A549 (cell line): ENCODE results near the gene PRSS27. TPM values are rescaled to one million over a fixed set of nuclear protein-coding genes. Genes with fewer than 3 reads are reported as not detected.
A peak's percentile ranks its signal among the peaks of the same experiment; 100 is the strongest.

Source experiments
- ATAC-seq, 2 experiments: fragments of 200-7000 bp in 1 of 2; fragments of >200 bp in 1 of 2; cut with Nextera tagmentation in 1 of 2; cut with Tn5 transposase in 1 of 2; 3 replicates each; pipeline versions ENCODE4 v1.8.0 to v1.9.1; 2018 to 2020; ENCODE audit warnings: mild to moderate bottlenecking in 1 of 2, moderate library complexity in 1 of 2
- CTCF ChIA-PET: fragments of 300-600 bp; sonication (Branson Sonifier 250); formaldehyde crosslinking; extraction: SDS; loops from one replicate; lab custom pipeline; 2021; ENCODE audit warnings: antibody characterized with exemption, inconsistent platforms; lab: Yijun Ruan, JAX
- POLR2A ChIA-PET: fragments of 350-600 bp; formaldehyde crosslinking; extraction: SDS; loops from one replicate; lab custom pipeline; 2021; ENCODE audit warnings: antibody characterized with exemption, inconsistent platforms; lab: Yijun Ruan, JAX
- DNase-seq, 2 experiments: peaks; one replicate each; pipeline versions ENCODE4 v3.0.0 to v3.0.0-alpha.2; 2011 to 2016; ENCODE audit warnings: low read depth in 1 of 2, low spot score in 1 of 2
- FAIRE-seq: peaks from 2 replicates; lab custom pipeline; 2011; peaks lifted over from hg19 to GRCh38; lab: Jason Lieb, UNC
- H3K27ac ChIP-seq, 2 experiments: fragments of >200 bp; sonication (Bioruptor Twin); formaldehyde crosslinking; 3 replicates each; pipeline ENCODE4 v1.5.1; 2016 to 2017
- H3K4me1 ChIP-seq: fragments of >200 bp; sonication (Bioruptor Twin); formaldehyde crosslinking; 3 replicates; pipeline ENCODE4 v1.6.1; 2016
- H3K4me2 ChIP-seq: fragments of >200 bp; sonication (Bioruptor Twin); formaldehyde crosslinking; 3 replicates; pipeline ENCODE4 v1.6.1; 2016
- H3K4me3 ChIP-seq: fragments of >200 bp; sonication (Bioruptor Twin); formaldehyde crosslinking; 3 replicates; pipeline ENCODE4 v1.5.1; 2016
- H3K9me3 ChIP-seq: fragments of >200 bp; sonication (Bioruptor Twin); formaldehyde crosslinking; 3 replicates; pipeline ENCODE4 v1.6.1; 2016
- ATOH8 ChIP-seq: fragments of 250-450 bp; sonication (Bioruptor Pico); IDR thresholded peaks from 2 replicates; pipeline ENCODE4 v1.5.0; 2020; ENCODE audit warnings: low read depth, mild to moderate bottlenecking, moderate library complexity
- CHD2 ChIP-seq: fragments of 150-350 bp; IDR thresholded peaks from 2 replicates; pipeline ENCODE4 v1.6.1; 2014; ENCODE audit warnings: low read length; ENCODE audit not compliant: partially characterized antibody
- CHD4 ChIP-seq: fragments of 200-600 bp; sonication (generic); IDR thresholded peaks from 2 replicates; pipeline ENCODE4 v1.6.1; 2016; ENCODE audit warnings: antibody characterized with exemption, mild to moderate bottlenecking, borderline replicate concordance
- EP300 ChIP-seq, 2 experiments: fragments of >200 bp; sonication (Bioruptor Twin); formaldehyde crosslinking; IDR thresholded peaks; 2 replicates in 1 of 2; 3 replicates in 1 of 2; pipeline ENCODE4 v1.6.1; 2016 to 2017
- GATA3 ChIP-seq: IDR thresholded peaks from 2 replicates; pipeline ENCODE4 v1.6.1; 2012; ENCODE audit warnings: borderline replicate concordance
- HDAC2 ChIP-seq: fragments of 200-600 bp; sonication (generic); IDR thresholded peaks from 2 replicates; pipeline ENCODE4 v1.6.1; 2016
- JUN ChIP-seq, 2 experiments: fragments of >200 bp; sonication (Bioruptor Twin); formaldehyde crosslinking; IDR thresholded peaks; 2 replicates in 1 of 2; 3 replicates in 1 of 2; pipeline ENCODE4 v1.6.1; 2016 to 2017
- MAFK ChIP-seq: fragments of 450-650 bp; IDR thresholded peaks from 2 replicates; pipeline ENCODE4 v1.6.1; 2014; ENCODE audit not compliant: partially characterized antibody
- MYC ChIP-seq: IDR thresholded peaks from 2 replicates; pipeline ENCODE4 v1.6.1; 2012; ENCODE audit warnings: mild to moderate bottlenecking, inconsistent platforms, low read length, improper control_type of control experiment, borderline replicate concordance
- NR3C1 ChIP-seq: fragments of >200 bp; sonication (Bioruptor Twin); formaldehyde crosslinking; IDR thresholded peaks from 3 replicates; pipeline ENCODE4 v1.6.1; 2017
- PHF8 ChIP-seq: fragments of 200-600 bp; sonication (generic); IDR thresholded peaks from 2 replicates; pipeline ENCODE4 v1.6.1; 2016; ENCODE audit warnings: low read depth, mild to moderate bottlenecking, antibody characterized with exemption, moderate library complexity, borderline replicate concordance
- POLR2AphosphoS2 ChIP-seq: conservative IDR thresholded peaks from 2 replicates; pipeline ENCODE4 v1.6.1; 2012; ENCODE audit warnings: low read length, improper control_type of control experiment, inconsistent platforms
- RNF2 ChIP-seq: fragments of 200-600 bp; sonication (generic); IDR thresholded peaks from 2 replicates; pipeline ENCODE4 v1.6.1; 2016; ENCODE audit warnings: low read depth, mild to moderate bottlenecking, antibody characterized with exemption, moderate library complexity, borderline replicate concordance
- SREBF2 ChIP-seq: fragments of 450-650 bp; IDR thresholded peaks from 2 replicates; pipeline ENCODE4 v1.6.1; 2014; ENCODE audit warnings: mild to moderate bottlenecking, moderate library complexity
- TFCP2L1 ChIP-seq: fragments of 250-450 bp; sonication (Bioruptor Pico); IDR thresholded peaks from 2 replicates; pipeline ENCODE4 v1.5.0; 2021; ENCODE audit warnings: mild to moderate bottlenecking
- ZNF302 ChIP-seq: fragments of 250-450 bp; sonication (Bioruptor Pico); IDR thresholded peaks from 2 replicates; pipeline ENCODE4 v1.9.0; 2021; ENCODE audit warnings: inconsistent platforms, mild to moderate bottlenecking, moderate library complexity
- WGBS: methylation state at CpG from one replicate; pipeline ENCODE4 v1.1.6; 2017; ENCODE audit errors: missing lambda C conversion rate; 5-methylcytosine and 5-hydroxymethylcytosine counted together
- polyA plus RNA-seq, 4 experiments: library from polyadenylated mRNA; depleted of rRNA in 3 of 4; stranded (reverse); fragments of >200 nt; fragmentation: RNase III in 1 of 4; extraction: RNeasy Plus Mini Kit Qiagen cat#74134 plus additional on column Dnase treatment in 1 of 4; gene quantifications; 2 replicates in 3 of 4; 3 replicates in 1 of 4; pipeline ENCODE4 v1.2.3, GENCODE V29; 2011 to 2017
- TF ChIP-seq, protein P1 (sequence below): fragments of >200 bp; sonication (Bioruptor Twin); formaldehyde crosslinking; IDR thresholded peaks from 2 replicates; pipeline ENCODE4 v1.6.1; 2016

Gene PRSS27
- polyA plus RNA-seq, 2 of the 4 experiments (the other 2 are of a cell fraction), result 1.00 to 1.2 TPM

DNA sequence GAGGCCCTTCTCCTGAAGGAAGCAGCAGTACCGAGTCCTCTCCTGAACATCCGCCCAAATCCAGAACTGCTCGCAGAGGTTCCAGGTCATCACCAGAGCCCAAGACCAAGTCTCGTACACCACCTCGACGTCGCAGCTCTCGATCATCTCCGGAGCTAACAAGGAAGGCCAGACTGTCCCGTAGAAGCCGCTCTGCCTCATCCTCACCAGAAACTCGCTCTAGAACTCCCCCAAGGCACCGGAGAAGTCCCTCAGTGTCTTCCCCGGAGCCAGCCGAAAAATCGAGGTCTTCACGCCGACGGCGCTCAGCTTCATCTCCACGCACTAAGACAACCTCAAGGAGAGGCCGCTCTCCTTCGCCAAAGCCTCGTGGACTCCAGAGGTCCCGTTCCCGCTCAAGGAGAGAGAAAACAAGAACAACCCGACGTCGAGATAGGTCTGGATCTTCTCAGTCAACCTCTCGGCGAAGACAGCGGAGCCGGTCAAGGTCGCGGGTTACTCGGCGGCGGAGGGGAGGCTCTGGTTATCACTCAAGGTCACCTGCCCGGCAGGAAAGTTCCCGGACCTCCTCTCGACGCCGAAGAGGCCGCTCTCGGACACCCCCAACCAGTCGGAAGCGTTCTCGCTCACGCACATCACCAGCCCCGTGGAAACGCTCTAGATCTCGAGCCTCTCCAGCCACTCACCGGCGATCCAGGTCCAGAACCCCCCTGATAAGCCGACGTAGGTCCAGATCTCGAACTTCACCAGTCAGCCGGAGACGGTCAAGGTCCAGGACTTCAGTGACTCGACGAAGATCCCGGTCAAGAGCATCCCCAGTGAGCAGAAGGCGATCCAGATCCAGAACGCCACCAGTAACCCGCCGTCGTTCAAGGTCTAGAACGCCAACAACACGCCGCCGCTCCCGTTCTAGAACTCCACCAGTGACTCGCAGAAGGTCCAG is 45.7 kb upstream of the PRSS27 start:
- Histone ChIP-seq H3K4me1 (peaks cover 34% of the 10 kb centered on the region), H3K9me3 (no peaks in the 10 kb centered on the region), H3K27ac (no peak overlapping the region), H3K4me3 (no peak overlapping the region), H3K4me2 (no peak overlapping the region)
- DNase-seq, result no peak
- POLR2A ChIA-PET, result no interaction called here
- ATAC-seq, result no peak
- CTCF ChIA-PET, result interaction anchor here (0.7 to 1.9 kb wide), 5 partner anchors 9 to 102 kb away, joined by 3 to 9 read pairs (median 3); no protein-coding TSS in a partner anchor
- no peak for TF ChIP-seq EP300 (IDR thresholded peaks at IDR 0.05)
- TF ChIP-seq RNF2, result no peak
- TF ChIP-seq CHD2, result no peak
- TF ChIP-seq ATOH8 (CRISPR knock-in tag), result no peak
- 0 out of 2 replicates have a peak, but pooled peaks have one; percentile 28 for TF ChIP-seq POLR2AphosphoS2
- no peak for TF ChIP-seq CHD4
- FAIRE-seq, result no peak
- 98% methylated on average over 73 of the region's 73 CpGs for WGBS

DNA sequence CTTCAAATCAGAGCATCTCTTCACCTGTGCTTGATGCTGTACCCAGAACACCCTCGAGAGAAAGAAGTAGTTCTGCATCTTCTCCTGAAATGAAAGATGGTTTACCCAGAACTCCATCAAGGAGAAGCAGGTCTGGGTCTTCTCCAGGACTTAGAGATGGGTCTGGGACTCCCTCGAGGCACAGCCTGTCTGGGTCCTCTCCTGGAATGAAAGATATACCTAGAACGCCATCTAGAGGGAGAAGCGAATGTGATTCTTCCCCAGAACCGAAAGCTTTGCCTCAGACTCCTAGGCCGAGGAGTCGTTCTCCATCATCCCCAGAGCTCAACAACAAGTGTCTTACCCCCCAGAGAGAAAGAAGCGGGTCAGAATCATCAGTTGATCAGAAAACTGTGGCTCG is 44.7 kb upstream of the PRSS27 start:
- Histone ChIP-seq H3K27ac (no peak overlapping the region), H3K4me2 (no peak overlapping the region), H3K9me3 (no peaks in the 10 kb centered on the region), H3K4me1 (peaks cover 24% of the 10 kb centered on the region), H3K4me3 (no peak overlapping the region)
- no peak for DNase-seq
- TF ChIP-seq, protein P1, sequence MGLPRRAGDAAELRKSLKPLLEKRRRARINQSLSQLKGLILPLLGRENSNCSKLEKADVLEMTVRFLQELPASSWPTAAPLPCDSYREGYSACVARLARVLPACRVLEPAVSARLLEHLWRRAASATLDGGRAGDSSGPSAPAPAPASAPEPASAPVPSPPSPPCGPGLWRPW, result no peak
- TF ChIP-seq PHF8 (no peak), MYC (no peak), MAFK (no peak), POLR2AphosphoS2 (no peak; the same call in 1 of the 2 replicates), TFCP2L1 (CRISPR knock-in tag) (no peak), RNF2 (no peak), HDAC2 (no peak)
- 89% methylated on average over 9 of the region's 9 CpGs for WGBS
- ChIA-PET CTCF (interaction anchor here (0.6 to 2.0 kb wide), 7 partner anchors 8 to 108 kb away, joined by 3 to 9 read pairs (median 3); no protein-coding TSS in a partner anchor), POLR2A (no interaction called here)
- FAIRE-seq, result no peak
- ATAC-seq, result no peak

DNA sequence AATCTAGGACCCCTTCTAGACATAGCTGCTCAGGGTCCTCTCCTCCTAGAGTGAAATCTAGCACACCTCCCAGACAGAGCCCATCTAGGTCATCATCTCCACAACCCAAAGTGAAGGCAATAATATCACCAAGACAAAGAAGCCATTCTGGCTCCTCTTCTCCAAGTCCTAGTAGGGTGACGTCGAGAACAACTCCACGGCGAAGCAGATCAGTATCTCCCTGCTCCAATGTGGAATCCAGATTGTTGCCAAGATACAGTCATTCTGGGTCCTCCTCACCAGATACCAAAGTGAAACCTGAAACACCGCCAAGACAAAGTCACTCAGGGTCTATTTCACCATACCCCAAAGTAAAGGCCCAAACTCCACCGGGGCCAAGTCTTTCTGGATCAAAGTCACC is 43.1 kb upstream of the PRSS27 start:
- Histone ChIP-seq H3K9me3 (no peaks in the 10 kb centered on the region), H3K4me3 (no peak overlapping the region), H3K4me1 (peaks cover 9% of the 10 kb centered on the region; the same call in 2 of the 3 replicates), H3K4me2 (no peak overlapping the region), H3K27ac (no peak overlapping the region)
- WGBS, result 95% methylated on average over 6 of the region's 6 CpGs
- no peak for DNase-seq
- POLR2A ChIA-PET, result interaction anchor here (0.8 kb wide), 1 partner anchor 10 kb away, joined by 4 read pairs; the partner anchor contains the start of gene SRRM2
- no peak for ATAC-seq
- no peak for TF ChIP-seq EP300 (IDR thresholded peaks at IDR 0.05)
- TF ChIP-seq GATA3, result no peak
- no peak for TF ChIP-seq ZNF302 (CRISPR knock-in tag)
- no peak for TF ChIP-seq NR3C1
- TF ChIP-seq SREBF2, result no peak
- FAIRE-seq, result no peak
- CTCF ChIA-PET, result interaction anchor here (1.7 to 2.0 kb wide), 2 partner anchors 76 to 106 kb away, joined by 5 to 7 read pairs; no protein-coding TSS in a partner anchor

GRCh38 chr16:2762711-2763110 is 42.7 kb upstream of the PRSS27 start:
- no peak for ATAC-seq
- no peak for DNase-seq
- ChIA-PET POLR2A (no interaction called here), CTCF (interaction anchor here (0.7 to 2.0 kb wide), 3 partner anchors 9 to 106 kb away, joined by 4 to 7 read pairs (median 5); no protein-coding TSS in a partner anchor)
- TF ChIP-seq JUN (IDR thresholded peaks at IDR 0.05), result no peak
- no peak overlapping the region for H3K4me2 ChIP-seq
- FAIRE-seq, result no peak
- WGBS, result 97% methylated on average over 13 of the region's 13 CpGs
- peaks cover 5% of the 10 kb centered on the region; the same call in 1 of the 3 replicates for H3K4me1 ChIP-seq
- H3K4me3 ChIP-seq, result no peak overlapping the region
- no peaks in the 10 kb centered on the region for H3K9me3 ChIP-seq
- H3K27ac ChIP-seq, result no peak overlapping the region
